SK-N-MC (cell line): Measurements from ENCODE around the gene TBP.

Source experiments
- EZH2 ChIP-seq: fragments of 200-600 bp; sonication (generic); IDR thresholded peaks from one replicate; pipeline ENCODE4 v1.6.1; 2017; ENCODE audit warnings: antibody characterized with exemption
- FOXP2 ChIP-seq: optimal IDR thresholded peaks from 2 replicates; pipeline ENCODE3; 2011; ENCODE audit warnings: mild to moderate bottlenecking, moderate library complexity; ENCODE audit not compliant: insufficient read depth; ENCODE audit errors: extremely low read length, control extremely low read depth
- POLR2AphosphoS5 ChIP-seq: IDR thresholded peaks from 2 replicates; pipeline ENCODE4 v1.6.1; 2012; ENCODE audit warnings: mild to moderate bottlenecking, low read depth, low read length, borderline replicate concordance

DNA sequence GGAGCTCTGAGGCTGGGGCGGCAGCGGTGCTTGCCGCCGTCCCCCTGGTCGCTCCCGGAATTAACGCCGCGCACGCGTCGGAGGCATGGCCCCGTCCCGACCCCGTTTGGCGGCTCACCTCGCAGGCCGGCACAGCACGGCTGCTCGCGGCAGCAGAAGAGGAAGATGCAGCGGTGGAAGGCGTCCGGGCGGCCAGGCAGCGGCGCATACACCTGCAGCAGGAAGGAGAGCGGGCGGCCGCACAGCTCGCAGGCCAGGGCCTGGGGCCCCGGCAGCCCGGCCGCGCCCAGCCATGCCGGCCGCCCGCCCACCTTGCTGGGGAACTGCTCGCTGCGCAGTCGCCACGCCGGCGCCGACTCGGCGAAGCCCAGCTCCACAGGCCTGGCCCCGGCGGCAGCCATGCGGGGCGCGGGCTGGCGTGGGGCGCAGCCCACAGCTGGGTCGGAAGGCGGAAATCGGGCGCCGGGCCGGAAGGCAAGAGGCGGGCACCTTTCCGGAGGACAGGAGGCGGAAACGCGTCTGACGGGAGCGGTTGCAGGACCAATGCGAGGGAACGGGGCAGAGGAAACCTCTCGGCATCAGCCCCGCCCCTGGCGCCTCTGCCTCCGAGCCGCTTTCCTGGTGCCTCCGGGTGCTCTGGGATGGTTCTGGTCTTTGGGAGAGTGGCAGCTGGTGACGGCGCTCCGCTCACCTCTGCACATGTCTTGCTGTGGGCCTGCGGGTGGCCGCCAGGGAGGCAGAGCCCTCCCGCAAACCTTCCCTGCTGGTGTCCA is 30.2 kb downstream of the TBP start, which contains the start of gene PDCD2:
- TF ChIP-seq EZH2 (no peak), FOXP2 (no peak), POLR2AphosphoS5 (peak; percentile 86)
